HEK293 (cell line): Measurements from ENCODE around the gene TNKS2.

ENCODE experiments used
- CTCF ChIA-PET: fragments of 350-600 bp; formaldehyde crosslinking; extraction: SDS; loops from one replicate; lab custom pipeline; 2021; ENCODE audit warnings: antibody characterized with exemption; lab: Yijun Ruan, JAX
- POLR2A ChIA-PET: fragments of 300-600 bp; formaldehyde crosslinking; extraction: SDS; loops from one replicate; lab custom pipeline; 2020; ENCODE audit warnings: antibody characterized with exemption, inconsistent platforms; lab: Yijun Ruan, JAX
- H3K27ac ChIP-seq: fragments of 200-500 bp; sonication (Bioruptor generic); 2 replicates; pipeline ENCODE4 v1.5.1; 2014; ENCODE audit warnings: low read depth, low read length, control low read depth, inconsistent platforms; ENCODE audit errors: extremely low read depth
- H3K36me3 ChIP-seq, 2 experiments: fragments of 200-500 bp in 1 of 2; sonication (Bioruptor generic) in 1 of 2; 1 replicate in 1 of 2; 2 replicates in 1 of 2; pipeline ENCODE4 v1.5.1; 2014 to 2017; ENCODE audit warnings: inconsistent platforms in 2 of 2, low read length in 2 of 2; ENCODE audit not compliant: control insufficient read depth in 2 of 2, insufficient read depth in 1 of 2
- H3K4me1 ChIP-seq: fragments of 200-500 bp; sonication (Bioruptor generic); 2 replicates; pipeline ENCODE4 v1.5.1; 2014; ENCODE audit warnings: mild to moderate bottlenecking, low read length, inconsistent platforms; ENCODE audit not compliant: control insufficient read depth, insufficient read depth
- H3K4me3 ChIP-seq: 2 replicates; pipeline ENCODE4 v1.5.1; 2011; ENCODE audit warnings: low read depth, mild to moderate bottlenecking, control low read depth, low read length, moderate library complexity
- H3K9me3 ChIP-seq: fragments of 200-500 bp; sonication (Bioruptor generic); 2 replicates; pipeline ENCODE4 v1.5.1; 2014; ENCODE audit warnings: low read depth, low read length, inconsistent platforms; ENCODE audit not compliant: control insufficient read depth, insufficient read depth
- FEZF1 ChIP-seq: fragments of 450-650 bp; formaldehyde crosslinking; IDR thresholded peaks from 2 replicates; pipeline ENCODE4 v1.5.1; 2016; ENCODE audit warnings: missing biosample characterization, missing genetic modification characterization
- HOXC10 ChIP-seq: sonication (generic); formaldehyde crosslinking; IDR thresholded peaks from 2 replicates; pipeline ENCODE4 v1.8.1; 2023; ENCODE audit warnings: mild to moderate bottlenecking, missing genetic modification reagents
- MEIS1 ChIP-seq: sonication (generic); formaldehyde crosslinking; IDR thresholded peaks from 2 replicates; pipeline ENCODE4 v1.8.1; 2022; ENCODE audit warnings: missing genetic modification reagents, mild to moderate bottlenecking, borderline replicate concordance
- SCRT1 ChIP-seq: fragments of 450-650 bp; formaldehyde crosslinking; IDR thresholded peaks from 2 replicates; pipeline ENCODE4 v1.5.1; 2016; ENCODE audit warnings: missing biosample characterization, missing genetic modification characterization, borderline replicate concordance
- TSHZ1 ChIP-seq: fragments of 450-650 bp; formaldehyde crosslinking; IDR thresholded peaks from 2 replicates; pipeline ENCODE4 v1.5.1; 2016; ENCODE audit warnings: missing biosample characterization, missing genetic modification characterization, borderline replicate concordance
- ZBTB10 ChIP-seq: fragments of 450-650 bp; formaldehyde crosslinking; IDR thresholded peaks from 2 replicates; pipeline ENCODE4 v1.5.1; 2016; ENCODE audit warnings: missing biosample characterization, missing genetic modification characterization
- ZIC2 ChIP-seq: fragments of 450-650 bp; formaldehyde crosslinking; IDR thresholded peaks from 2 replicates; pipeline ENCODE4 v1.5.1; 2016; ENCODE audit warnings: missing biosample characterization, missing genetic modification characterization
- ZNF175 ChIP-seq: fragments of 450-650 bp; formaldehyde crosslinking; IDR thresholded peaks from 2 replicates; pipeline ENCODE4 v1.5.1; 2016; ENCODE audit warnings: missing biosample characterization, missing genetic modification characterization
- ZNF214 ChIP-seq: fragments of 450-650 bp; formaldehyde crosslinking; IDR thresholded peaks from 2 replicates; pipeline ENCODE4 v1.5.1; 2017; ENCODE audit warnings: missing biosample characterization, mild to moderate bottlenecking, missing genetic modification characterization, borderline replicate concordance
- ZNF302 ChIP-seq: fragments of 450-650 bp; formaldehyde crosslinking; IDR thresholded peaks from 2 replicates; pipeline ENCODE4 v1.5.1; 2016; ENCODE audit warnings: missing biosample characterization, missing genetic modification characterization, low read depth
- ZNF362 ChIP-seq: fragments of 450-650 bp; formaldehyde crosslinking; IDR thresholded peaks from 2 replicates; pipeline ENCODE4 v1.5.1; 2016; ENCODE audit warnings: missing biosample characterization, missing genetic modification characterization
- ZNF404 ChIP-seq: fragments of 450-650 bp; formaldehyde crosslinking; IDR thresholded peaks from 2 replicates; pipeline ENCODE4 v1.5.1; 2017; ENCODE audit warnings: missing biosample characterization, missing genetic modification characterization
- ZNF514 ChIP-seq: fragments of 450-650 bp; formaldehyde crosslinking; IDR thresholded peaks from 2 replicates; pipeline ENCODE4 v1.5.1; 2016; ENCODE audit warnings: missing biosample characterization, missing genetic modification characterization
- ZNF549 ChIP-seq: fragments of 450-650 bp; IDR thresholded peaks from 2 replicates; pipeline ENCODE4 v1.5.1; 2018; ENCODE audit warnings: missing biosample characterization, missing genetic modification characterization, mild to moderate bottlenecking, inconsistent platforms, moderate library complexity
- ZNF596 ChIP-seq: fragments of 450-650 bp; IDR thresholded peaks from 2 replicates; pipeline ENCODE4 v1.5.0; 2018; ENCODE audit warnings: missing biosample characterization, mild to moderate bottlenecking, missing genetic modification characterization, moderate library complexity
- ZNF626 ChIP-seq: fragments of 450-650 bp; sonication (Bioruptor Pico); formaldehyde crosslinking; IDR thresholded peaks from 2 replicates; pipeline ENCODE4 v1.5.1; 2018; ENCODE audit warnings: missing biosample characterization, missing genetic modification characterization, inconsistent platforms
- ZNF658 ChIP-seq: fragments of 450-650 bp; formaldehyde crosslinking; IDR thresholded peaks from 2 replicates; pipeline ENCODE4; 2016; ENCODE audit warnings: missing biosample characterization, missing genetic modification characterization
- ZNF677 ChIP-seq: fragments of 450-650 bp; IDR thresholded peaks from 2 replicates; pipeline ENCODE4 v1.5.0; 2018; ENCODE audit warnings: missing biosample characterization, mild to moderate bottlenecking, missing genetic modification characterization, moderate library complexity
- ZNF701 ChIP-seq: fragments of 450-650 bp; formaldehyde crosslinking; IDR thresholded peaks from 2 replicates; pipeline ENCODE4 v1.5.1; 2016; ENCODE audit warnings: missing biosample characterization, missing genetic modification characterization
- ZNF704 ChIP-seq: fragments of 450-650 bp; formaldehyde crosslinking; IDR thresholded peaks from 2 replicates; pipeline ENCODE4 v1.5.1; 2016; ENCODE audit warnings: missing biosample characterization, missing genetic modification characterization
- ZNF776 ChIP-seq: fragments of 450-650 bp; formaldehyde crosslinking; IDR thresholded peaks from 2 replicates; pipeline ENCODE4 v1.5.0; 2017; ENCODE audit warnings: missing biosample characterization, missing genetic modification characterization, borderline replicate concordance
- ZSCAN4 ChIP-seq: fragments of 450-650 bp; formaldehyde crosslinking; IDR thresholded peaks from 2 replicates; pipeline ENCODE4 v1.5.1; 2017; ENCODE audit warnings: missing biosample characterization, missing genetic modification characterization
- TF ChIP-seq, protein P1 (sequence below): fragments of 450-650 bp; formaldehyde crosslinking; IDR thresholded peaks from 2 replicates; pipeline ENCODE4 v1.5.1; 2016; ENCODE audit warnings: missing biosample characterization, missing genetic modification characterization
- TF ChIP-seq, protein P2 (sequence below): fragments of 450-650 bp; formaldehyde crosslinking; IDR thresholded peaks from 2 replicates; pipeline ENCODE4 v1.5.1; 2017; ENCODE audit warnings: missing biosample characterization, missing genetic modification characterization

Gene TNKS2

DNA sequence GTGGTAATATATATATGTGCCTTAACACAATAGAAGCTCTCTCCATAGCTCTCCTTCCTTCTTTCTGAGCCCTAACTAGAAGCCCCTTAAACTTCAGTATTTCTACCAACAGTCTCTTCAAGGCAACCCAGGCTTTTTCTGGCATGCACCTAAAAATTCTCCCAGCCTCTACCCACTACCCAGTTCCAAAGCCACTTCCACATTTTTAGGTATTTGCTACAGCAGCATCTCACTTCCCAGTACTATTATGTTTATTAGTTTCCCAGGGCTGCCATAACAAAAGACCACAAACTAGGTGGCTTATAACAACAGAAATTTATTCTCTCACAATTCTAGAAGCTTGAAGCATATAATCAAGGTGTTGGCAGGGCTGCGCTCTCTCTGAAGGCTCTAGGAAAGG lies 15.7 kb upstream of the TNKS2 start:
- POLR2A ChIA-PET, result no interaction called here
- no peak overlapping the region for H3K27ac ChIP-seq
- CTCF ChIA-PET, result no interaction called here
- no peaks in the 10 kb centered on the region for H3K9me3 ChIP-seq
- H3K4me1 ChIP-seq, result no peaks in the 10 kb centered on the region
- TF ChIP-seq ZNF701 (no peak), ZNF596 (tag by site-specific recombination) (no peak), MEIS1 (CRISPR knock-in tag) (no peak), ZNF362 (no peak), FEZF1 (no peak), ZNF302 (tag by site-specific recombination) (no peak), ZNF626 (tag by site-specific recombination) (no peak), ZNF514 (tag by site-specific recombination) (no peak), ZNF549 (tag by site-specific recombination) (no peak), ZBTB10 (tag by site-specific recombination) (no peak), ZNF677 (tag by site-specific recombination) (no peak), ZNF175 (tag by site-specific recombination) (no peak), ZNF704 (tag by site-specific recombination) (no peak), ZNF658 (tag by site-specific recombination) (no peak), ZNF776 (tag by site-specific recombination) (no peak), ZSCAN4 (tag by site-specific recombination) (no peak), ZNF214 (tag by site-specific recombination) (no peak), ZNF404 (no peak)
- TF ChIP-seq, protein P1, sequence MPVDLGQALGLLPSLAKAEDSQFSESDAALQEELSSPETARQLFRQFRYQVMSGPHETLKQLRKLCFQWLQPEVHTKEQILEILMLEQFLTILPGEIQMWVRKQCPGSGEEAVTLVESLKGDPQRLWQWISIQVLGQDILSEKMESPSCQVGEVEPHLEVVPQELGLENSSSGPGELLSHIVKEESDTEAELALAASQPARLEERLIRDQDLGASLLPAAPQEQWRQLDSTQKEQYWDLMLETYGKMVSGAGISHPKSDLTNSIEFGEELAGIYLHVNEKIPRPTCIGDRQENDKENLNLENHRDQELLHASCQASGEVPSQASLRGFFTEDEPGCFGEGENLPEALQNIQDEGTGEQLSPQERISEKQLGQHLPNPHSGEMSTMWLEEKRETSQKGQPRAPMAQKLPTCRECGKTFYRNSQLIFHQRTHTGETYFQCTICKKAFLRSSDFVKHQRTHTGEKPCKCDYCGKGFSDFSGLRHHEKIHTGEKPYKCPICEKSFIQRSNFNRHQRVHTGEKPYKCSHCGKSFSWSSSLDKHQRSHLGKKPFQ (tag by site-specific recombination), result no peak
- TF ChIP-seq, all 188 proteins: peak for 0
- Histone ChIP-seq H3K4me3 (no peak overlapping the region), H3K36me3 (no peaks in the 10 kb centered on the region)

- Histone ChIP-seq H3K27ac (no peak overlapping the region), H3K9me3 (no peaks in the 10 kb centered on the region), H3K4me1 (no peaks in the 10 kb centered on the region), H3K4me3 (no peak overlapping the region), H3K36me3 (no peaks in the 10 kb centered on the region)
- POLR2A ChIA-PET, result no interaction called here
- CTCF ChIA-PET, result interaction anchor here (0.5 kb wide), 1 partner anchor 30 kb away, joined by 3 read pairs; no protein-coding TSS in a partner anchor
- no peak for TF ChIP-seq HOXC10 (CRISPR knock-in tag)
- no peak for TF ChIP-seq SCRT1 (tag by site-specific recombination)
- TF ChIP-seq, protein P2, sequence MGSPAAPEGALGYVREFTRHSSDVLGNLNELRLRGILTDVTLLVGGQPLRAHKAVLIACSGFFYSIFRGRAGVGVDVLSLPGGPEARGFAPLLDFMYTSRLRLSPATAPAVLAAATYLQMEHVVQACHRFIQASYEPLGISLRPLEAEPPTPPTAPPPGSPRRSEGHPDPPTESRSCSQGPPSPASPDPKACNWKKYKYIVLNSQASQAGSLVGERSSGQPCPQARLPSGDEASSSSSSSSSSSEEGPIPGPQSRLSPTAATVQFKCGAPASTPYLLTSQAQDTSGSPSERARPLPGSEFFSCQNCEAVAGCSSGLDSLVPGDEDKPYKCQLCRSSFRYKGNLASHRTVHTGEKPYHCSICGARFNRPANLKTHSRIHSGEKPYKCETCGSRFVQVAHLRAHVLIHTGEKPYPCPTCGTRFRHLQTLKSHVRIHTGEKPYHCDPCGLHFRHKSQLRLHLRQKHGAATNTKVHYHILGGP, result no peak
- TF ChIP-seq ZIC2 (tag by site-specific recombination), result no peak
- no peak for TF ChIP-seq ZNF302 (tag by site-specific recombination)
- no peak for TF ChIP-seq TSHZ1
Measured at GRCh38 chr10:91785830-91786229, 12.4 kb upstream of the TNKS2 start.
